NCI-H2196 treated with DMSO at 0.1 percent for 48 hours (cell line): ENCODE measurements around the gene BNIP3.

Source experiments
- DNase-seq: peaks from one replicate; lab custom pipeline; 2025; ENCODE audit not compliant: unreplicated experiment; lab: John Stamatoyannopoulos, UW

BNIP3 gene

GRCh38 chr10:131978851-131979250 lies 2.9 kb downstream of the BNIP3 start:
- DNase-seq, result no peak

- DNase-seq, result no peak
Measured at GRCh38 chr10:131978366-131978765, 3.4 kb downstream of the BNIP3 start.

- no peak for DNase-seq
Measured at GRCh38 chr10:131977323-131978096, 4.2 kb downstream of the BNIP3 start.

- no peak for DNase-seq
Measured at GRCh38 chr10:131975796-131976195, 5.9 kb downstream of the BNIP3 start.

- DNase-seq, result no peak
Measured at GRCh38 chr10:131975003-131975402, 6.7 kb downstream of the BNIP3 start.

GRCh38 chr10:131974034-131974817 lies 7.5 kb downstream of the BNIP3 start:
- DNase-seq, result no peak

- no peak for DNase-seq
Measured at GRCh38 chr10:131973160-131973951, 8.4 kb downstream of the BNIP3 start.

GRCh38 chr10:131972474-131973071 lies 9.2 kb downstream of the BNIP3 start:
- no peak for DNase-seq

GRCh38 chr10:131971591-131971990 lies 10.1 kb downstream of the BNIP3 start:
- no peak for DNase-seq

GRCh38 chr10:131970946-131971345 lies 10.8 kb downstream of the BNIP3 start:
- DNase-seq, result no peak

GRCh38 chr10:131968949-131969348 lies 12.8 kb downstream of the BNIP3 start:
- no peak for DNase-seq

- DNase-seq, result no peak
Measured at GRCh38 chr10:131964298-131964697, 17.4 kb downstream of the BNIP3 start.

- no peak for DNase-seq
Measured at GRCh38 chr10:131963811-131964210, 17.9 kb downstream of the BNIP3 start.

GRCh38 chr10:131963350-131963749 lies 18.4 kb downstream of the BNIP3 start:
- no peak for DNase-seq

- no peak for DNase-seq
Measured at GRCh38 chr10:131961777-131962662, 19.7 kb downstream of the BNIP3 start.

GRCh38 chr10:131961047-131961776 lies 20.5 kb downstream of the BNIP3 start:
- no peak for DNase-seq

GRCh38 chr10:131960631-131961046 lies 21.1 kb downstream of the BNIP3 start:
- DNase-seq, result no peak

- DNase-seq, result no peak
Measured at GRCh38 chr10:131959841-131960240, 21.9 kb downstream of the BNIP3 start.

- no peak for DNase-seq
Measured at GRCh38 chr10:131955591-131956340, 26.0 kb downstream of the BNIP3 start.
